Inflammatory macrophage treated with lipopolysaccharide for 1 hour (primary cell): ENCODE results near the gene ABCG2.
A peak's percentile ranks its signal among the peaks of the same experiment; 100 is the strongest.
"Not testable (repeated sequence)": the region's sequence is repeated elsewhere in the genome, so short reads cannot be mapped to it uniquely, and the experiment has no call there.

Experiments used
- DNase-seq, 2 donors: peaks; one replicate each; pipeline ENCODE4 v3.0.0-alpha.2; 2020 to 2022

The ABCG2 gene

DNA sequence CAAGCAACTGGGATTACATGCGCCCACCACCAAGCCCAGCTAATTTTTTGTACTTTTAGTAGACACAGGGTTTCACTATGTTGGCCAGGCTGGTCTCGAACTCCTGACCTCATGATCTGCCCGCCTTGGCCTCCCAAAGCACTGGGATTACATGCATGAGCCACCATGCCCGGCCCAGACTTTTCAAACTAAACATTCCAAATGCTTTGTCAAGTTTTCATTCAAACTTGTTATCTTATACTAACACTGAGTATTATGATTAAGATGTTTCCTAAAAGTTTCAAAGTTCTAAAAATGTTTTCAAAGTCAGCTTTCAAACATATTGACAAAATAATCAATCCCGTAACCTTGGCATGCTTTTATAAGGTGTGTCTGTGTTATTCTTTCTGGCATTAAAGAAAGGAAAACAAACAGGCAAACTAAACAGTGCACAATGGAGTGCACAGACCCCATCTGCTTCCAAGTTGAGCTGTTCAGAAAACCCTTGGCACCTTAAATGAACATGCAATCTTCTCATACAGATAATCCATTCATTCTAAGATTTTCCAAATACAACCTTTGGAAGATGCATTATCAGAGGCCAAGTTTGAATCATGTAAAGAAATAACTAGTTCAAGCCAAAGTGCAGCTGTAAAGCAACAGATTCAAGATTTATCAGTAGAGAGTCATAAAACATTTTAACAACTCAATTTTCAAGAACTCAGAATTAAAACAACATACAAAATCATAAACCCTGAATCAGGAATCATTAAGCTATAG is 49.1 kb downstream of the ABCG2 start:
- no peak for DNase-seq

DNA sequence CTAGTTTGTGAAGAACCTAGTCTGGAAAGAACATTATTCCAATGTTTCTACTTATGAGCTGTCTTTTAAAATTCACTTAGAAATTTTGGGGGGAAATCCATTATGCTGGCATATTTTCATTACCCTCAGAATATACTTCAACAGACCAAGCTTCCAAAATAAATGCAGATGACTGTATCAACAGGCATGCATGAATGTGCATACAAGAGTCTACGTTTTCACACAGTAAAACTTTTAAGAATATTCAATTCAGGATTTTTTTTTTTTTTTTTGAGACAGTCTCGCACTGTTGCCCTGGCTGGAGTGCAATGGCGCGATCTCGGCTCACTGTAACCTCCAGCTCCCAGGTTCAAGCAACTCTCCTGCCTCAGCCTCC is 49.7 kb downstream of the ABCG2 start:
- DNase-seq, result no peak

DNA sequence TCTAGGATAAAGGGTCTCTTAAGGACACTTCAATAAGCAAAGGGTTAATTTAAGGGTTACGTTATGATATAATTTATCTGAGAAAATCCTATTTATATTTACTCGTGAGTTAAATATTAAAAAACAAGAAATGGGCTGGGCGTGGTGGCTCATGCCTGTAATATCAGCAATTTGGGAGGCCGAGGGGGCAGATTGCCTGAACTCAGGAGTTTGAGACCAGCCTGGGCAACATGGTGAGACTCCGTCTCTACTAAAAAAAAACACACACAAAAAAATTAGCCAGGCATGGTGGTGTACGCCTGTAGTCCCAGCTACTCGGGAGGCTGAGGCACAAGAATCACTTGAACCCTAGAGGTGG is 50.4 kb downstream of the ABCG2 start:
- DNase-seq, result not testable (repeated sequence)

DNA sequence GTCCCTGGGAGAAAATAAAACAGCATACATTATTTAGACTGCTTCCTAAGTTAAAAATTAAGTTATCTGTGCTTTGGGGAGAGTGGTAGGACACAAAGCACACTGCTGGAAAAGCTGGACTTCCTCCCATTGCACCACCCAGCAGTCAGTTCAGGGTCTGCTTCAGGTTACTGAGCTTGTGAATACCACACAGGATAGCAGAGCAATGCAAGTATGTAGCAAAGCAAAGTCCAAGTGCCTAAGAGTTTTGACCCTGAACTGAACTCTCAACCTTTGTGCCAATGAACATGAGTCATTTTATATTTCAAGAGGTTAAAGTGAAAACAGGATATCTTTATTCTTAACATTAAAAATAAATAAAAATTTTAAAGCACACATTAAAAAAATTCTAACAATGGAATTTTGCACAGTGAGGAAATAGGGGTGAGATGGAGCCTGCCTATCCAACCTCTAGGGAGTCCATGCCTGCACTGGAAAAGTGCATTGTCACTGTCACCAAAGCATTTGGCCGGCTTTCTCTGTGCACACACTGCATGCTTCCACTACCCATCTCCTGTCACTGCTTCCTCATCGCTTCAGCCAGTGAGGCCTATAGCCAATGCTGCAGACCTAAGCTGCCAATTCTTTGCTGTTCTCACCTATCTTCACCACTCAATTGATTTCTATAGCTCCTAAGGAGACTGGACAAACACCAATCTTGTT is 50.9 kb downstream of the ABCG2 start:
- DNase-seq, result peak; percentile 8 to 25

DNA sequence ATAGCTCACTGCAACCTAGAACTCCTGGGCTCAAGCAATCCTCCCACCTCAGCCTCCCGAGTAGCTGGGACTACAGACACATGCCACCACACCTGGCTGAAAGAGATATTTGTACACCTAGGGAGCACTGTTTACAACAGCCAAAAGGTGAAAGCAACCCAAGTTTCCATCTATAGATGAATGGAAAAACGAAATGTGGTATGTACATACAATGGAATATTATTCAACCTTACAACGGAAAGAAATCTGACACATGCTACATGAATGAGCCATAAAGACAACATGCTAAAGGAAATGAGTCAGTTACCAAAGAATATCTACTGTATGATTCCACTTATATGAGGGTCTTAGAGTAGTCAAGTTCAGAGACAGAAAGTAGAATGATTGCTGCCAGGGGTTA is 52.2 kb downstream of the ABCG2 start:
- no peak for DNase-seq

DNA sequence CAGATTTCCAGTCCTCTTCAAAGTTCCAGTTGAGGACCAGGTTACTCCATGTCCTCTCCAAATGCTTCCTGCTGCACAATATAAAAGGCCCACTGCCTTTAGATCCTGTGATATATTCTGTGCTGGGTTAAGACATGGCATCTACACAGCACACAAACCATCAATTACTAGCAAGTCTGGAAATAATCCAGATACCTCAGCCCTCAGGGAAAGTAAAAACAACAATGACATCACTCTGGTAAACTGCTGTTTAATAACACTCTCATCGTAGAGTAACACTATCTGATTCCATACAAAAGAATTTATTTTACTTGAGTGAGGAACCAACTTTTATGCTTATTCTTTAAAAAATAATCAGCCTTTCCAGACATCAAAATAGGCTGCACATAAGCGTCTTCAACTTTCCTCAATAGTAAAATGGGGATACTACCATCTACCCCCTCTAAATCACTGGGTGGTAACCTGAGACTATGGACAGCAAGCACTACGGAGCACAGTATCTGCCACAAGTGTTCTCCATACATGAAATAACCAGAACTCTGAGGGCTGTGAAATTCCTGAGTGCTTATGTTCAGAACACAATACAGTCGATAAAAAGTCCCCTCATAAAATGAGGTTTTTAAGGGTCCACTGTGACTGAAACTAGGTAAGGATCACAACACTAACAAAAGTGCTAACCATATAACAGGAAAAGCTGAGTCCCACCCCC is 53.4 kb downstream of the ABCG2 start:
- DNase-seq, result no peak

DNA sequence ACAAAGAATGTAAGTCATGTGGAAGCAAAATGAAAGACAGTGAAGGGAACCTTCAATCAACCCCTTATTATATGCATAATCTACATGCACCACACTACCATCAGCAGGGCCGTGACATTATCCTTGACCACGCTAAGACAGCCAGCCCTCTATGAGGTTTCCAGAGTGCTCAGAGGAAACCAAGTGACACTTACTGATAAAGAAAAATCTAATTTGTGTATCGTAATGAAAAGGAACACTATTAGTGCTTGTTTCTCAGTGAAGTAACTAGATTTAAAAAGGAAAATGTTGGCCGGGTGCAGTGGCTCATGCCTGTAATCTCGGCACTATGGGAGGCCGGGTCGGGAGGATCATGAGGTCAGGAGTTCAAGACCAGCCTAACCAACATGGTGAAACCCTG is 56.4 kb downstream of the ABCG2 start:
- DNase-seq, result no peak

DNA sequence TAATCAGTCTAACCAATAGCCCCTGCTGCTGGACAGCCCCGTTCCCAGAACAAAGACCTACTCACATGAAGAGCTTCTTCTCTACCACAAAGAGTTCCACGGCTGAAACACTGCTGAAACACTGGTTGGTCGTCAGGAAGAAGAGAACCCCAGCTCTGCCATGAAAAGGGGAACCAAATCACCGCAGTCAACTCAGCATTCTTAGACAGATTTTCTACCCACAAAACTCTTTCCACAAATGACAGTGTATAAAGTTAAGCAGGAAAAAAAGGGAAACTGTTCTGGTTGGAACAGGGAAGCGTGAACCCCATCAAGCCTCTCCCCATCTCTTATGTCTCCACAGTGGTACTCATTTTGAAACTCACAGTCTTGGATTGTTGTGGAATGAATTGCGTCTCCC is 57.3 kb downstream of the ABCG2 start:
- peak; percentile 54 to 72 for DNase-seq

DNA sequence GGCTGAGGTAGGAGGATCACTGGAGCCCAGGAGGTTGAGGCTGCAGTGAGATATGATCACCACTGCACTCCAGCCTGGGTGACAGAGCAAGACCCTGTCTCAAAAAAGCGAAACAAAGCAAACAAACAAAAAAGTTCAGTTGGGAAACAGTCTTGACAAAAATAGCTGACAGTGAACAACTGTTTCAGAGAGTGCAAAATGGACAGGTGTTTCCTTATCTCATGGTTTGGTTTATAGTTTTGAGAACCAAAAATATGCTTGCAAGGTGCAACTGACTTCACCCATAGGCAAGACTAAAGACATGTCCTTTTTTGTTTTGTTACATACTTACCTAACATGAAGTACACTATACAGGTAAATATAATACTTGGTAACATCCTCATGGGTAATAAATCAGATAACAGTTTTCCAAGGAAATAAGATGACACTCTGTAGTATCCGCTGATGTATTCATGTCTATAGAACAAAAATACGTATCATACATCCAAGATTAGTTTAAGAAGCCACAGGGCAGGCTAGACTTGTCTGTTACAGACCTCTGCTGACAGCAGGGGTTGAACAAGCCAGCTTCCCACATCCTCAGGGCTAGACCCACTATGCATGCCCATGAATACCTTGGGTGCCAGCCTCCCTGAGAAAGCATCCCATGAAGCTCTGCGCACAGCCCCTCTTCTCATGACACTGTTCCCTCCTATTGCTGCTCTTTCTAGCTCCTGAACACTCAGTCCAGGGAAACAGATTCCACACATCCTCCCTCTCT is 59.3 kb downstream of the ABCG2 start:
- no peak for DNase-seq

DNA sequence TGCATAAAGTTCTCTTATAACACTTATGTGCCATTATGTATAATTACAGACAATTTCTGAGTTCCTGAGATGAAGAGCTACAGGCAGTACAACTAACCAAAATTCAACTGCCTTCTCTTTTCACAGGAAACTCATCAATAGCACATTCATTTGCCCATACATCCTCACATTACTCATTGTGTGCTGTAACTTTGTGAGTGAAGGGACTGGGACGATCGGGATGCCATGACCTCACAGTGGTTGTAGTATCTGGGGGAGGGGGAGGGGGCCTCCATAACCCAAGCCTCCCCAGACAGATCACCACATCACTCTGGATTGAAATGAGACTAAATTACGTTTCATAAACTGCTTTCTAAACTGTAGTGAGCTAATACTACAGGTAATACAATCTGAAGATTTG is 60.7 kb downstream of the ABCG2 start:
- DNase-seq, result no peak

DNA sequence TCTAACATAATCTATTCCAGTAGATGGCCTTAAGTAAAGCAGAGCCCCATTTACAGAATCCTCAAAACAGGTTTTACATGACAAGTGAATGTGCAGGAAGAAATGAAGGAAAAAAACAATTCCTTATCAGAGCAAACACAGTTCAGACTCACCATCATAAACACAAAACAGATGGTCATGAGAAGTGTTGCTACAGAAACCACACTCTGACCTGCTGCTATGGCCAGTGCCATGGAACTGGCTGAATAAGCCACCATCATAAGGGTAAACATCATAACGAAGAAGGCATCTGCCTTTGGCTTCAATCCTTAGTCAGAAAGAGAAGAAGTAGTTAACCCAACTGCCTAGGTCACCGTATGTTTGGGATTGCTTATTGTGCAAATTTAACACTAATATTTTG is 61.1 kb downstream of the ABCG2 start:
- no peak for DNase-seq

DNA sequence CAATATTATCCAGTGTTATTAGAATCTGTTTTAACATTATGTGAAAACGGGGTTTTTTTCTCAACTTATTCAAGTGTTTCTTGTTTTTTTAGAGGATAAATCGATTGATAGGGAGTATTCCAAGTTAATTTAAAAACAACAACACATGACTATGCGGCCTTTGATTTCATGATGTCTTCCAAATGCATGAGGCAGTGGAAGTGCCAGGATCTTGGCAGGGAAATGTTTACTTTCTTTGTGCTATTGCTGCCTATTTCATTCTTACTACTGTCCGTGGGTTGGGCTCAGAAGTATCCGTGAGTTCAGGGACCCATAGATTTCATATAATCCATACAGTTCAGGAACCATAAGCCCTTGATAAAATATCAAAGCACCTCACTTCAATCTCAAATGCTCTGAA is 64.6 kb downstream of the ABCG2 start:
- no peak for DNase-seq

DNA sequence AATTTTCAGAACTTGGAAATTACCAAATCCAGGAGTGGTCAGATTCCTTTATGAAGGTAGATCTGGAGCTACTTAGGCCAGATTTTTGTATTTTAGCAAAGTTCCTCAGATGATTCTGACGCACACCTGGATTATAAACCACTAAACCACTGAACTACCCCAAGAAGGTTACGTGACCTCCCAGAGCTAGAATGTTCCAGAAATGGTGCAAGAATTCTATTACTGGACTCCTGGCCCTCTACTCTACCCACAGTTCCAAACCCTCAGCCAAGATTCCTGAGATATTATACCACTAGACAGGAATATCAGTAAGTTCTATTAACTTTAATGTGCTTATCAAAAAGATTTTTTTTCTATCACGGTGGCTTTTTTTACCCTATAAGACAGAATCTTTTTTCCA is 67.1 kb downstream of the ABCG2 start:
- no peak for DNase-seq

DNA sequence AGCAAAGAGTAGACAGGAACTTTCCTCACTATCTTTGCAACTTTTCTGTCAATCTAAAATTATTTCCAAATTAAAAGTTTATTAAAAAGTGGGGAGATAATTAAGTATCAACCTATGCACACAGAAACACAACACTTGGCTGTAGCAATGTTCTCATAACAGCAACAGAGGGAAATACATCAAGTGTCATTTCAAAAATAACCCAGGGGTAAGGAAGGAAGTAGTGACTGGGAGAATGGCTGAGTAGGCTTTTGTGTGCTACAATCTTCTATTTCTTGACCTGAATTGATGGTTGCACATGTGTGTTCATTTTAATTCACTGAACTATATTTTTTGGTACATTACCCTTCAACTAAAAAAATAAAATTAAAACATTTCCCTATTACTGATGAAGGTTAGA is 67.5 kb downstream of the ABCG2 start:
- no peak for DNase-seq

DNA sequence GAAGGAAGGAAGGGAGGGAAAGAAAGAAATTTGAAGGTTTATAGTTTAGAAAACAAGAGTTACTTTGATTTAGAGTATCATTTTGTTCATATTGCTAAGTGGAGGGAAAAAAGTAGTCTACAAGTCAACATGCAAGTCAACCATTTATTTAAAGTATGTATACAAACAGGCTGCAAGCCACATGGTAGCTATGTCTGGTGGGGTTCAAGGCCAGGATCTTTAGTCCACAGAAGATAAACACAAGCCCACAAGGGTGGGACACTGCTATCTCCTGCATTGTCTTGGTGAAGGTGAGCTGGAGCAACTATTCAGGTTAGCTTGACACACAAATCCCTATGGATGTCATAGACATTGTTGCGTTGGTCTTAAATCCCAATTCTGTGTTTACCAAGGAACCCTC is 71.4 kb downstream of the ABCG2 start:
- no peak for DNase-seq

DNA sequence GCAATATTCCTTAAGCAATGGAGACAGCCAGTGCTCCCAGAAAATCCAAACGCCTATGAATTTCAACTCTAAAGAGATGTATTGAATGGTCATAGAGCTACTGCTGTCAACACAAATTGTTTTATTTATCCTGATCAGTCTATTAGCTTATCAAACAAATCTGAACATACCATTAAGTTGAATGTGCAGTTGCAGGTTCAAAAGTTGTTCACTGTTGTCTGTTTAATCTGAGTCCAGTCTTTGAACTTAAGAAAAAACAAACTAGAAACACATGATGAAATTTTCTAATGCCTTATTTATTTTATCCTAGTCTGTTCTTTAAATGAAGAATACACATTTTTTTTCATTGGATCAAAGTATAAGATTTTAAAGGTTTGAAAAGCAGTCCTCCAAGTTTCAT is 77.8 kb downstream of the ABCG2 start:
- DNase-seq, result no peak

DNA sequence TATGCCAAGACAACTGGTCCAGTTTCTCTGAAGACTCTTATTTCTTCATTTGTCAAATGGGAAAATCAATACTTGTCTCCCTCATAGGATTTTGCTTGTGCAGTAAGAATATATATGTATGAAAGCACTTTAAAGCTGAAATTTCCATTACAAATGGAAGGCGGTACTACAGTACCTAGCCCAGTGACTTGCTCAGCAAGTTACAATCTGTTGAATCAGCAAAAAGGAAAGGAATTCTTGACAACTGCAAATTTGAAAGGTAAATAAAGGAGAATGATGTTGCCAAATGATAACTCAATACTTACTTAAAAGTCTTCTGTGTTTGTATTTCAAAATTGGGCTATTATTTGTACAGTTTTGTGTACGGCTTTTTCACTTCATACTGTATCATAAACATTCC is 79.9 kb downstream of the ABCG2 start:
- DNase-seq, result no peak

DNA sequence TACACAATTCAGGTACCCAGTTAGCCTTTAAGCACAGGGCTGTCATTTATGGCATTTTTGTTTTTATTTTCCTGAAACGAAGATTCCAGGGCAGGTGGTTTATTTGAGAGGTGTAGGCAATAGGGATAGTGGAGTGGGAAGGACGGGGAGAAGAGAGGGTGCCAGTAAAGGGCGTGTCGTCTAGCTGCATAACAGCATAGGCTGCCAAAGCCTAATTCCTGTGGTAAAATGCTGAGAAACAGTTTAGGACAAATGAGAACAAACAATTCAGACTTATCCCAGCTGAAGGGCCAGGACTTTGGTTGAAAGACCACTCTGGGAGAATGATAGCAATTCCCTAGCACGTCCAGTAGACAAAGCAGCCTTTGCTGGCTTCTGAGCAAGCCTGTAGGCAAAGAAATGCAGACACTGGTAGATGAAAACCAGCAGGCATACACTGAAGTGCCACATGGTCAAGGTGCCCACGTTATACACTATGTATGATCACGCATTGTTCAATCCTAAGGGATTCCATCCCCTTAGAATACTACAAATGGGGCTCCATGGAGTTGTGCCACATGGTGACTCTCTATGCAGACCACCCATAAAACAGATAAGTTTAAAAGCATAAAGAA is 80.4 kb downstream of the ABCG2 start:
- no peak for DNase-seq

DNA sequence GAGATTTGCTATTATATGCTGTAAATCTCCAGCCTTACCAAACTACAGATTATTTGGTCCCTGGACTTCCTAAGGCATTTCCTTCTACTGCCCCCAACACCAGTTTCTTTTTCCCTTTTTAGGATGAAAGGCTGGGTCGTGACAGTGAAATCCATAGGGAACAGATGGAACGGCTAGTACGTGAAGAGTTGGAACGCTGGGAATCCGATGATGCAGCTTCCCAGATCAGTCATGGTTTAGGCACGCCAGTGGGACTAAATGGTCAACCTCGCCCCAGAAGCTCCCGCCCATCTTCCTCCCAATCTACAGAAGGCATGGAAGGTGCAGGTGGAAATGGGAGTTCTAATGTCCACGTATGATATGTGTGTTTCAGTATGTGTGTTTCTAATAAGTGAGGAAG is 83.1 kb downstream of the ABCG2 start:
- no peak for DNase-seq

DNA sequence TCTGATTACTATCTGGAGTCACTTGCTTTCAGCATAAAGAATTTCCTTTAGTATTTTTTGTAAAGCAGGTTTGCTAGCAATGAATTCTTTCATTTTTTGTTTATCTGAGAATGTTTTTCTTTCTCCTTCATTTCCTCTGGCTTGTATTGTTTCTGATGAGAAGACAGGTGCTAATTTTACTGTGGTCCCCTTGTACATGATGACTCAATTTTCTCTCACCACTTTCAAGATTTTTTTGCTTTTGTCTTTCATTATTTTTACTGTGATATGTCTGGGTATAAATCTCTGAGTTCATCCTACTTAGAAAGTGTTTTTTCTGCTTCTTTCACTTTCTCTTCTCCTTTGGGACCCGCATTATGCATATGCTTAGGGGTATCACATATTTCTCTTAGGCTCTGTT is 88.4 kb downstream of the ABCG2 start:
- DNase-seq, result no peak

DNA sequence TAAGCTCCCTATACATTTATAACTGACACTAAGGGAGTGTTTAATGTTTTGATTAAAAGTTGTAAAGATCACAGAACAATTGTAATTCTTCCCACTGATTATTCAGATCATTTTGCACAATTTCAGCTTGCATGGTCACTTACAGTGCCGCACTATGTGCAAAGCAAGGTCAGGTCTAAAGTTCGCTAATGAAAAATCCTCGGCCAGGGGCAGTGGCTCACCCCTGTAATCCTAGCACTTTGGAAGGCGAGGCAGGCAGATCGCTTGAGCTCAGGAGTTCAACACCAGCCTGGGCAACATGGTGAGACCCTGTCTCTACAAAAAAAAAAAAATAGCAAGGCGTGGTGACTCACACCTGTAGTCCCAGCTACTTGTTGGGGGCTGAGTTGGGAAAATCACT is 94.0 kb downstream of the ABCG2 start:
- DNase-seq, result no peak

DNA sequence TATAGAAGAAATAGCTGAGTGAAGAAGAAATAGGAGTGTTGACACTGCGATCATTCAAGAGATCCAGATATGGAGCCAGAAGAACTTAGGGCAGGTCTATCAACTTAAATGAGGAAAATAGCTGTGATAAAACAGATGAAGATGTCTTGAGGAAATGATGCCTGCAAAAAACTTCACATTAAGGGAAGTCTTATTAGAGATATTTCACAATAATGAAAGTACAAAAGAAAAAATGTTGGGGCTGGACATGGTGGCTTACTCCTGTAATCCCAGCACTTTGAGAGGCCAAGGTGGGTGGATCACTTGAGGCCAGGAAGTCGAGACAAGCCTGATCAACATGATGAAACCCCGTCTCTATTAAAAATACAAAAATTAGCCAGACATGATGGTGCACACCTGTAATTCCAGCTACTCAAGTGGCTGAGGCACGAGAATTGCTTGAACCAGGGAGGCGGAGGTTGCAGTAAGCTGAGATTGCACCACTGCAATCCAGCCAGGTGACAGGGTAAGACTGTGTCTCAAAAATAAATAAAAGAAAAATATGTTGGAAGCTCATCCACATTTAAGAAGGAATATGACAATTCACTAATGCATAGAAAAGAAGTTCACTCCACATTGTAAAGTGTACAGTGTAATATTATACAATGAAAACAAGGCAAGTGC is 94.7 kb downstream of the ABCG2 start:
- DNase-seq, result peak in 1 of 2 donors; percentile 6

DNA sequence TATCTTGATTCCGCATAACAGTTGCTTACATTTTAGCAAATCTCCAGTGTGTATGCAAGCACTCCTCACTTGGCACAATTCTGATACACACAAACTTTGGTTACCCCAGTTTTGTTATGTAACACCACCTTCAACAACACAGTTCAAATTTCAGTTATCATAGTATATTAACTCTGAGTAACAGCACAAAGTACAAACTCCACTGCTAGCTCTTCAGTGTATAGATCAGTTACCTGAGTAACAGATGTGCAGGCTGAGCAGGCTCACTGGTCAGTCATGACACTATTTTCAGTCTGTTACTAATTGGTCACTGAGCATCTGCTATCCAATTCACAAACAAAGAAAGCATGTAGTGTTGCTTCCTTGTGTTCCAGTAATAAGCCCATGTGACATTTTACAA is 95.6 kb downstream of the ABCG2 start:
- DNase-seq, result no peak
